Mucosa of descending colon (tissue), 3 donors: ENCODE measurements around the gene NF1. TPM values are rescaled to one million over a fixed set of nuclear protein-coding genes. Genes with fewer than 3 reads are reported as not detected.

Experiments used
- ATAC-seq: fragments of 200-7000 bp; cut with Tn5 transposase; one replicate; pipeline ENCODE4 v1.9.1; 2020; ENCODE audit warnings: mild to moderate bottlenecking, moderate library complexity
- DNase-seq, 3 donors: peaks; one replicate each; pipeline ENCODE4 v3.0.0-alpha.2; 2020
- H3K36me3 ChIP-seq: fragments of 200-600 bp; one replicate; pipeline ENCODE4 v1.8.0; 2021; ENCODE audit warnings: low read depth, mild to moderate bottlenecking
- H3K4me1 ChIP-seq: fragments of 200-600 bp; one replicate; pipeline ENCODE4 v1.8.0; 2021; ENCODE audit warnings: low read depth, mild to moderate bottlenecking
- H3K4me3 ChIP-seq: fragments of 200-600 bp; one replicate; pipeline ENCODE4 v1.8.0; 2021; ENCODE audit warnings: mild to moderate bottlenecking
- H3K9me3 ChIP-seq: fragments of 200-600 bp; one replicate; pipeline ENCODE4 v1.8.0; 2021; ENCODE audit warnings: mild to moderate bottlenecking
- CTCF ChIP-seq: fragments of 200-600 bp; IDR thresholded peaks from one replicate; pipeline ENCODE4 v1.8.0; 2022; ENCODE audit warnings: antibody characterized with exemption, mild to moderate bottlenecking
- intact Hi-C, 2 donors: fragments of 100-400 bp; cut with DNase I in 1 of 2; cut with micrococcal nuclease in 1 of 2; formaldehyde crosslinking; loops; one replicate each; pipeline versions ENCODE4 v1.11.0 to v1.11.1; 2022; cut with DNase I, micrococcal nuclease
- total RNA-seq, 3 donors: library from RNA; stranded (reverse); fragmentation: NEBNext Ultra II Directional in 2 of 3; extraction: Animal tissue kit (Norgen Biotek cat#: 25700) in 2 of 3; gene quantifications; one replicate each; pipeline versions ENCODE4 v1.2.1 to v1.2.4, GENCODE V29; 2021 to 2023
- donor health status: DM: no; HTN: no; CAD: no; lungs with moderate emphysema.
- donor health status: DM: no; HTN: no; CAD: no.
- donor health status: DM: no; HTN: yes; CAD: no.

The NF1 gene
- total RNA-seq, 3 donors from 2014 or later: 51.9 to 67.6 (median 52.4) TPM

- intact Hi-C loops: no loop called here
- Histone ChIP-seq H3K9me3 (no peaks in the 10 kb centered on the region), H3K4me1 (no peaks in the 10 kb centered on the region), H3K4me3 (no peak overlapping the region), H3K36me3 (no peaks in the 10 kb centered on the region)
- ATAC-seq: no peak
- TF ChIP-seq CTCF: no peak
- no peak for DNase-seq
Measured at GRCh38 chr17:31116167-31116566, 21.4 kb downstream of the NF1 start.

GRCh38 chr17:31122746-31123145 is 28.0 kb downstream of the NF1 start:
- ATAC-seq (no peak), DNase-seq (no peak)
- Histone ChIP-seq H3K36me3 (no peaks in the 10 kb centered on the region), H3K9me3 (no peaks in the 10 kb centered on the region), H3K4me1 (no peaks in the 10 kb centered on the region), H3K4me3 (no peak overlapping the region)
- TF ChIP-seq CTCF: no peak
- intact Hi-C loops: no loop called here

GRCh38 chr17:31126318-31126717 is 31.5 kb downstream of the NF1 start:
- no peak for ATAC-seq
- intact Hi-C loops: no loop called here
- Histone ChIP-seq H3K4me1 (no peaks in the 10 kb centered on the region), H3K9me3 (no peaks in the 10 kb centered on the region), H3K4me3 (no peak overlapping the region), H3K36me3 (no peaks in the 10 kb centered on the region)
- no peak for DNase-seq
- TF ChIP-seq CTCF: no peak

GRCh38 chr17:31128241-31128640 is 33.5 kb downstream of the NF1 start:
- no peak for ATAC-seq
- no peak for TF ChIP-seq CTCF

GRCh38 chr17:31130286-31131224 is 35.8 kb downstream of the NF1 start:
- no peak overlapping the region for H3K4me3 ChIP-seq
- TF ChIP-seq CTCF: no peak
- DNase-seq (no peak), ATAC-seq (no peak)
- H3K36me3 ChIP-seq: no peaks in the 10 kb centered on the region
- intact Hi-C loops: no loop called here
- H3K4me1 ChIP-seq: no peaks in the 10 kb centered on the region
- H3K9me3 ChIP-seq: no peaks in the 10 kb centered on the region

More at GRCh38 chr17:31128241-31128640, 33.5 kb downstream of the NF1 start:
- H3K4me1 ChIP-seq: no peaks in the 10 kb centered on the region
- DNase-seq: no peak
- H3K4me3 ChIP-seq: no peak overlapping the region
- no peaks in the 10 kb centered on the region for H3K9me3 ChIP-seq
- intact Hi-C loops: no loop called here
- H3K36me3 ChIP-seq: no peaks in the 10 kb centered on the region
